GM20000 (cell line): Measurements from ENCODE around the gene ITPKB.

Source experiments
- DNase-seq: peaks from one replicate; pipeline ENCODE4 v3.0.0; 2012; ENCODE audit warnings: low spot score
- CTCF ChIP-seq: IDR thresholded peaks from 2 replicates; pipeline ENCODE4 v1.5.1; 2012; ENCODE audit warnings: mild to moderate bottlenecking, control low read depth; ENCODE audit errors: extremely low read depth, missing control alignments

ITPKB gene

GRCh38 chr1:226685196-226685820, 53.8 kb downstream of the ITPKB start:
- TF ChIP-seq CTCF, result no peak

GRCh38 chr1:226684026-226684425, 55.1 kb downstream of the ITPKB start:
- no peak for TF ChIP-seq CTCF
- no peak for DNase-seq

More at GRCh38 chr1:226685196-226685820, 53.8 kb downstream of the ITPKB start:
- DNase-seq, result no peak

- no peak for TF ChIP-seq CTCF
Measured at GRCh38 chr1:226682871-226683814, 55.9 kb downstream of the ITPKB start.

GRCh38 chr1:226681652-226682493, 57.2 kb downstream of the ITPKB start:
- no peak for DNase-seq
- no peak for TF ChIP-seq CTCF

More at GRCh38 chr1:226682871-226683814, 55.9 kb downstream of the ITPKB start:
- no peak for DNase-seq

GRCh38 chr1:226680653-226681052, 58.4 kb downstream of the ITPKB start:
- DNase-seq, result no peak
- no peak for TF ChIP-seq CTCF

GRCh38 chr1:226679853-226680516, 59.1 kb downstream of the ITPKB start:
- peak; percentile 75 for DNase-seq

More at GRCh38 chr1:226679853-226680516, 59.1 kb downstream of the ITPKB start:
- no peak for TF ChIP-seq CTCF
